ENCODE data around the gene PRKAA1. TPM values are rescaled to one million over a fixed set of nuclear protein-coding genes. Genes with fewer than 3 reads are reported as not detected.

PRKAA1 gene
- total RNA-seq (10 to 100 TPM; 83.4 to 89.4 TPM), polyA plus RNA-seq (ENCODE audit: insufficient read length in 2 of 2) (10 to 100 TPM; 36.1 to 40.1 TPM)
- long read RNA-seq, donor 1, full-length matches to known transcripts: 12 of 12 reads
- long read RNA-seq, donor 1, partial matches to known transcripts: 0 of 12 reads
- long read RNA-seq, donor 1, other reads (novel, unspliced or antisense): 0 of 12 reads
- long read RNA-seq, donor 2, full-length matches to known transcripts: 4 of 4 reads
- long read RNA-seq, donor 2, partial matches to known transcripts: 0 of 4 reads
- long read RNA-seq, donor 2, other reads (novel, unspliced or antisense): 0 of 4 reads
- long read RNA-seq, donor 3, full-length matches to known transcripts: 3 of 3 reads
- long read RNA-seq, donor 3, partial matches to known transcripts: 0 of 3 reads
- long read RNA-seq, donor 3, other reads (novel, unspliced or antisense): 0 of 3 reads
- long read RNA-seq, donor 4, full-length matches to known transcripts: 16 of 16 reads
- long read RNA-seq, donor 4, partial matches to known transcripts: 0 of 16 reads
- long read RNA-seq, donor 4, other reads (novel, unspliced or antisense): 0 of 16 reads

GRCh38 chr5:40798012-40798800, at the start of gene PRKAA1:
TSS of gene PRKAA1 (minus strand) at chr5:40798374. CDS start at chr5:40798189, 185 bp downstream.
- Histone ChIP-seq H3K36me3 (ENCODE audit: control insufficient read depth, insufficient read depth, low read length) (no peaks in the 10 kb centered on the region), H3K4me1 (ENCODE audit: control insufficient read depth, insufficient read depth, low read length) (peaks cover 4% of the 10 kb centered on the region), H3K27me3 (ENCODE audit: control insufficient read depth, insufficient read depth, low read length) (no peaks in the 10 kb centered on the region), H3K27ac (ENCODE audit: low read depth, low read length) (peak within 1 kb of the TSS; percentile 97), H3K9me3 (ENCODE audit: control insufficient read depth, insufficient read depth, low read length) (no peaks in the 10 kb centered on the region), H3K4me3 (ENCODE audit: low read depth, low read length) (peak within 1 kb of the TSS; percentile 92)
- WGBS (ENCODE audit: insufficient coverage): under 1% methylated on average over 52 of the region's 70 CpGs
- DNase-seq (ENCODE audit: low read depth in 4 of 6, low spot score in 6 of 6): peak; percentile 69 to 96 (median 79)

GRCh38 chr5:40847525-40847924, 49.4 kb upstream of the PRKAA1 start:
- no peaks in the 10 kb centered on the region for H3K27me3 ChIP-seq (ENCODE audit: control insufficient read depth, insufficient read depth, low read length)
- H3K4me3 ChIP-seq (ENCODE audit: low read depth, low read length): no peak overlapping the region
- no peaks in the 10 kb centered on the region for H3K9me3 ChIP-seq (ENCODE audit: control insufficient read depth, insufficient read depth, low read length)
- no peak overlapping the region for H3K27ac ChIP-seq (ENCODE audit: low read depth, low read length)
- no peaks in the 10 kb centered on the region for H3K4me1 ChIP-seq (ENCODE audit: control insufficient read depth, insufficient read depth, low read length)
- H3K36me3 ChIP-seq (ENCODE audit: control insufficient read depth, insufficient read depth, low read length): no peaks in the 10 kb centered on the region
- WGBS (ENCODE audit: insufficient coverage): no CpG with 5 or more reads among the region's 1 CpG
- no peak for DNase-seq (ENCODE audit: low read depth in 4 of 6, low spot score in 6 of 6)

GRCh38 chr5:40846371-40846770, 48.2 kb upstream of the PRKAA1 start:
- Histone ChIP-seq H3K27me3 (ENCODE audit: control insufficient read depth, insufficient read depth, low read length) (no peaks in the 10 kb centered on the region), H3K36me3 (ENCODE audit: control insufficient read depth, insufficient read depth, low read length) (no peaks in the 10 kb centered on the region), H3K27ac (ENCODE audit: low read depth, low read length) (no peak overlapping the region), H3K4me1 (ENCODE audit: control insufficient read depth, insufficient read depth, low read length) (no peaks in the 10 kb centered on the region), H3K9me3 (ENCODE audit: control insufficient read depth, insufficient read depth, low read length) (no peaks in the 10 kb centered on the region), H3K4me3 (ENCODE audit: low read depth, low read length) (no peak overlapping the region)
- no peak for DNase-seq (ENCODE audit: low read depth in 4 of 6, low spot score in 6 of 6)
- WGBS (ENCODE audit: insufficient coverage): 67% methylated on average over 1 of the region's 2 CpGs

GRCh38 chr5:40844565-40844964, 46.4 kb upstream of the PRKAA1 start:
- no peak overlapping the region for H3K27ac ChIP-seq (ENCODE audit: low read depth, low read length)
- no peak overlapping the region for H3K4me3 ChIP-seq (ENCODE audit: low read depth, low read length)
- no peaks in the 10 kb centered on the region for H3K36me3 ChIP-seq (ENCODE audit: control insufficient read depth, insufficient read depth, low read length)
- H3K9me3 ChIP-seq (ENCODE audit: control insufficient read depth, insufficient read depth, low read length): no peaks in the 10 kb centered on the region
- 78% methylated on average over 2 of the region's 4 CpGs for WGBS (ENCODE audit: insufficient coverage)
- H3K4me1 ChIP-seq (ENCODE audit: control insufficient read depth, insufficient read depth, low read length): no peaks in the 10 kb centered on the region
- no peaks in the 10 kb centered on the region for H3K27me3 ChIP-seq (ENCODE audit: control insufficient read depth, insufficient read depth, low read length)
- no peak for DNase-seq (ENCODE audit: low read depth in 4 of 6, low spot score in 6 of 6)

GRCh38 chr5:40842351-40842750, 44.2 kb upstream of the PRKAA1 start:
- DNase-seq (ENCODE audit: low read depth in 4 of 6, low spot score in 6 of 6): no peak
- H3K9me3 ChIP-seq (ENCODE audit: control insufficient read depth, insufficient read depth, low read length): no peaks in the 10 kb centered on the region
- no CpG with 5 or more reads among the region's 2 CpGs for WGBS (ENCODE audit: insufficient coverage)
- no peaks in the 10 kb centered on the region for H3K36me3 ChIP-seq (ENCODE audit: control insufficient read depth, insufficient read depth, low read length)
- H3K27ac ChIP-seq (ENCODE audit: low read depth, low read length): no peak overlapping the region
- no peaks in the 10 kb centered on the region for H3K27me3 ChIP-seq (ENCODE audit: control insufficient read depth, insufficient read depth, low read length)
- no peaks in the 10 kb centered on the region for H3K4me1 ChIP-seq (ENCODE audit: control insufficient read depth, insufficient read depth, low read length)
- H3K4me3 ChIP-seq (ENCODE audit: low read depth, low read length): no peak overlapping the region

- Histone ChIP-seq H3K4me3 (ENCODE audit: low read depth, low read length) (peak within 1 kb of the TSS; percentile 17), H3K36me3 (ENCODE audit: control insufficient read depth, insufficient read depth, low read length) (no peaks in the 10 kb centered on the region), H3K4me1 (ENCODE audit: control insufficient read depth, insufficient read depth, low read length) (no peaks in the 10 kb centered on the region), H3K27ac (ENCODE audit: low read depth, low read length) (peak within 1 kb of the TSS; percentile 42), H3K27me3 (ENCODE audit: control insufficient read depth, insufficient read depth, low read length) (no peaks in the 10 kb centered on the region), H3K9me3 (ENCODE audit: control insufficient read depth, insufficient read depth, low read length) (no peaks in the 10 kb centered on the region)
- WGBS (ENCODE audit: insufficient coverage): 45% methylated on average over 2 of the region's 9 CpGs
- peak in 1 of 6 donors; percentile 7 for DNase-seq (ENCODE audit: low read depth in 4 of 6, low spot score in 6 of 6)
These were observed 43.1 kb upstream of the PRKAA1 start, which contains the start of gene CARD6 for GRCh38 chr5:40841068-40841805. TSS of gene CARD6 (plus strand) at chr5:40841367. CDS start at chr5:40841383, 16 bp downstream.

GRCh38 chr5:40838086-40838485, 39.9 kb upstream of the PRKAA1 start:
- Histone ChIP-seq H3K27ac (ENCODE audit: low read depth, low read length) (no peak overlapping the region), H3K4me3 (ENCODE audit: low read depth, low read length) (no peak overlapping the region), H3K36me3 (ENCODE audit: control insufficient read depth, insufficient read depth, low read length) (peaks cover 4% of the 10 kb centered on the region), H3K4me1 (ENCODE audit: control insufficient read depth, insufficient read depth, low read length) (peaks cover 13% of the 10 kb centered on the region), H3K9me3 (ENCODE audit: control insufficient read depth, insufficient read depth, low read length) (no peaks in the 10 kb centered on the region), H3K27me3 (ENCODE audit: control insufficient read depth, insufficient read depth, low read length) (no peaks in the 10 kb centered on the region)
- 93% methylated on average over 5 of the region's 6 CpGs for WGBS (ENCODE audit: insufficient coverage)
- no peak for DNase-seq (ENCODE audit: low read depth in 4 of 6, low spot score in 6 of 6)

- Histone ChIP-seq H3K27ac (ENCODE audit: low read depth, low read length) (peak within 1 kb of the TSS; percentile 99), H3K27me3 (ENCODE audit: control insufficient read depth, insufficient read depth, low read length) (no peaks in the 10 kb centered on the region), H3K4me1 (ENCODE audit: control insufficient read depth, insufficient read depth, low read length) (peaks cover 13% of the 10 kb centered on the region), H3K36me3 (ENCODE audit: control insufficient read depth, insufficient read depth, low read length) (peaks cover 15% of the 10 kb centered on the region), H3K4me3 (ENCODE audit: low read depth, low read length) (peak within 1 kb of the TSS; percentile 88), H3K9me3 (ENCODE audit: control insufficient read depth, insufficient read depth, low read length) (no peaks in the 10 kb centered on the region)
- WGBS (ENCODE audit: insufficient coverage): under 1% methylated on average over 51 of the region's 61 CpGs
- DNase-seq (ENCODE audit: low read depth in 4 of 6, low spot score in 6 of 6): peak; percentile 85 to 99 (median 92)
These were observed 36.9 kb upstream of the PRKAA1 start, which contains the start of gene RPL37 for GRCh38 chr5:40834849-40835787. TSS of gene RPL37 (minus strand) at chr5:40835222. CDS start at chr5:40835185, 37 bp downstream.
